GM18520 (cell line): ENCODE data around the gene SHOC1.
"Not testable (repeated sequence)": the region's sequence is repeated elsewhere in the genome, so short reads cannot be mapped to it uniquely, and the experiment has no call there.

ENCODE experiments used
- ATAC-seq: cut with Tn5 transposase; IDR thresholded peaks from one replicate; pipeline ENCODE4 v1.9.1; 2021; ENCODE audit not compliant: unreplicated experiment

The SHOC1 gene

GRCh38 chr9:111805830-111806241 is 11.1 kb upstream of the SHOC1 start:
- no peak for ATAC-seq

- no peak for ATAC-seq
Measured at GRCh38 chr9:111805262-111805661, 10.5 kb upstream of the SHOC1 start.

- no peak for ATAC-seq
Measured at GRCh38 chr9:111804636-111805035, 9.9 kb upstream of the SHOC1 start.

GRCh38 chr9:111803924-111804323 is 9.2 kb upstream of the SHOC1 start:
- ATAC-seq, result no peak

DNA sequence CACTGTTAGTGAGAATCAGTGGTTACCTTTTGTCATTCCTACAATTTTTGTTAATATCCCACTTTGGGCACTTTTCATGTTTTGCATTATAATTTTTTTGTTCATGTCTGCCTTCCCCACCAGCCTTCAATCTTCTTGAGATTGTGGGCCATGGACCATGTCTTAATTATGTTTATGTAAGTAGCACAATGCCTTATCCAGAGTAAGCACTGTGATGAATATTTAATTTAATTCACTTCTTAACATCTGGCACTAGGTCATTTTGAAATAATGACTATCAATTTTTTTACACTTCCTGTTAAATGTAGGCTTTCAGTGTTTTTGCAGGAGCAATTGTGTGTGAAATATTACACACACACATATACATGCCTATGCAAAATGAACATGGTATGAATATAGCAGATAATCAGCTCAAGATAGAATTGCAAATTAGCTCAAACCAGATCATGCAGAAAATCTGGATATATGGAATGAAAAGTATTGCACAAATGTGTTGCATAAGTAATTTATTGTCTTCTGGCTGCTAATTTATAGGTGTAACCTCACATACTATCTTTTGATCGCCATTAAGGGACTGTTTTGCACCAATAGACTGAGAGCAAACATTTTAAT is 5.3 kb upstream of the SHOC1 start:
- ATAC-seq, result no peak

- no peak for ATAC-seq
Measured at GRCh38 chr9:111799506-111799905, 4.8 kb upstream of the SHOC1 start.

- no peak for ATAC-seq
Measured at GRCh38 chr9:111798786-111799185, 4.0 kb upstream of the SHOC1 start.

DNA sequence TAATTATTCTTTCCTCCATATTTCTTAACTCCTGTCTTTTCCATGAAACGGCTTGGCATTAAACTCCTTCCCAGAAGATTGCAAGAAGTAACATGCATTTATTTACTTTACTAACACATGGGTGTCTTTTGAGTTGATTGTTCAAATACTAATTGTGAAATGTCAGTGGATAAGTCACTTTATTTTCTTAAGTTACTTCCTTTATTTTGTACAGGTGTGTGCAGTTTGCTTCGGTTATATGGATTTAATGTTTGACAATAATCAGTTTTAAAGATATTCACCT is 761 bp upstream of the SHOC1 start:
- no peak for ATAC-seq

DNA sequence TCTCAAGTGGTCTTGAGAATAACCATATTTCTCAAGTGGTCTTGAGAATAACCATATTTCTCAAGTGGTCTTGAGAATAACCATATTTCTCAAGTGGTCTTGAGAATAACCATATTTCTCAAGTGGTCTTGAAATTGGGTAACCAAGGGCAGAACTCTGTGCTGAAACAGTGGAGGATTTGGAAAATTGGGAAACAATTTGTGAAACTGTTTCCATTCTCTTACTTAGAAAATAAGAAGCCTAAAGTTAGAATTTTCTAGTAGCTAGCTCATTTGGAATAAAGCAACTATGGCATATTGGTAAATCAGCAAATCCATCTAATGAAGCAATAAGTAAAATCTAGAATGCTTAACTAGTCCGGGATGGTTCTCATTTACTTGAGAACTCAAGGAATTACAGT is 2.9 kb downstream of the SHOC1 start:
- not testable (repeated sequence) for ATAC-seq

- ATAC-seq, result no peak
Measured at GRCh38 chr9:111789881-111790280, 4.9 kb downstream of the SHOC1 start.

DNA sequence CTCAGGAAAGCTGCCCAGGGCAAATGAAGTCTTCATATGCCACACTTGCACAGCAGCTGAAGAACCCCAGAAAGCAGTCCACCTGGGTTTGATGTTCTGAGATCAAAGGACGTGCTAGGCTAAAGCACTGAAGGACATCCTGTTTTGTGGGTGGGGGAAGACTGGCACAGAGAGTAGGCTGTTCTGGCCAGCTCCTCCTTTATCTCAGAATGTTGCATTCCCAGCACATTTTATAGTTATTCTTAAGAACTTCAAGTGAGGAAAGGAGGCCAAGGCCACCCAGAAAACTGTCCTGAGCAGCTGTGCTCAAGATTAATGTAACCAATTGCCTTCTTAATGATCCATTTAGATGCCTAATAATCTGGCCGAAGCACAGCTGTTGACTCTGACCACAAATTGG is 10.9 kb downstream of the SHOC1 start:
- no peak for ATAC-seq

- no peak for ATAC-seq
Measured at GRCh38 chr9:111783424-111783823, 11.3 kb downstream of the SHOC1 start.

GRCh38 chr9:111766066-111766465 is 28.7 kb downstream of the SHOC1 start:
- no peak for ATAC-seq

- ATAC-seq, result no peak
Measured at GRCh38 chr9:111762556-111762955, 32.2 kb downstream of the SHOC1 start.

DNA sequence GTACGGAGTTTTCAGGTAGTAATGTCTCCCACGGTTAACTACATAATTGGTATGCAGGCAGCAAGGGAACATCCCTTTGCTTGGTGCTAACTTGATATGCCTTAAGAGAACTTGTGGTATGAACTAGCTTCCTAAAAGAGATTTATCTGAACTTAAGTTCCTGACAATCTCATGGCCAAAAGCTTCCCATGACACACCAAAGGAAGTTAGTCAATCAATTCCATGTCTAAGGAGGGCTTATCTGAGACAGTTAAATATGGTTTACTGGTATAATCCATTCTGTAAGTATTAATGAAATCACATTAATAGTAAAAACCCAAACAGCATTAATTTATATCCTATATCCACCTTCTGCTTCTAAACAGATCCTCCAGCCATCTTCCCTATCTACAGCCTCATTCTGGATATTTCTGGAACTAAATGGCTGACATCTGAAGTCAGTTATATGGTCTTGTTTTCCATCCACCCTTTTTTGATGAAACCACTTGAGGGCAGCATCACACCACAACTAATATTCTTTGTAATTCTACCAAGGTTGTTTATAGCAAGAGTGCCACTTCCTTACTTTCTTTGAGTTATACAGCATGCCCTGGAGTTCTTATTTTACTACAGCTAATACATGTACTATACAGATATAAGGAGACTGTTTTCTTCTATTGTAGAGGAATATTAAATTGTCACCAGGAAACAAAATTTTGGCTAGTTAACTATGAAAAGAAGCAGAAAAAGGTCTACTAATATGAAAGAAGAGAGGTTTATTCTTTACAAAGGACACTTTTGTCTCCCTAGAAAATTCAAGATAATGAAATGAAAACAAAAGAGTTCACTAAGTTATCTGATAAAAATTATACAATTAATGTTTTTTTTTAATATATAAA is 34.7 kb downstream of the SHOC1 start:
- peak; percentile 46 for ATAC-seq

GRCh38 chr9:111754800-111755199 is 39.9 kb downstream of the SHOC1 start:
- no peak for ATAC-seq

DNA sequence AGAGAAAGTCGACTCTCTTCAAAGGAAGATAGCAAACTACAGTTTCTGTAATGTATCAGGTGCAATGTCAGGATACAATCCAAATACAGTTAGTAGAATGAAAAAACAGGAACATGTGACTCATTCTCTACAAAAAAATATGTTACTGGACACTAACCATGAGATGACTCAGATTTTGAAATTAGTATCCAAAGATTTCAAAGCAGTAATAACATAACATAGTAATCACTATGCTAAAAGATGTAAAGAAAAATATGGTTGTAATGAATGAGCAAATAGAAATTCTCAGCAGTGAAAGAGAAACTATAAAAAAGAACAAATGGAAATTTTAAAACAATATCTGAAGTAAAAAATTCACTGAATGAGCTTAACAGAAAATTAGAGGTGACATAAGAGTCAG is 42.3 kb downstream of the SHOC1 start:
- ATAC-seq, result no peak
